T-helper 22 cell (primary cell): Measurements from ENCODE around the gene SNX19.
"Not testable (repeated sequence)": the region's sequence is repeated elsewhere in the genome, so short reads cannot be mapped to it uniquely, and the experiment has no call there.

ENCODE experiments used
- DNase-seq: peaks from one replicate; pipeline ENCODE4 v3.0.0-alpha.2; 2020; ENCODE audit warnings: low read depth

The SNX19 gene, protein sequence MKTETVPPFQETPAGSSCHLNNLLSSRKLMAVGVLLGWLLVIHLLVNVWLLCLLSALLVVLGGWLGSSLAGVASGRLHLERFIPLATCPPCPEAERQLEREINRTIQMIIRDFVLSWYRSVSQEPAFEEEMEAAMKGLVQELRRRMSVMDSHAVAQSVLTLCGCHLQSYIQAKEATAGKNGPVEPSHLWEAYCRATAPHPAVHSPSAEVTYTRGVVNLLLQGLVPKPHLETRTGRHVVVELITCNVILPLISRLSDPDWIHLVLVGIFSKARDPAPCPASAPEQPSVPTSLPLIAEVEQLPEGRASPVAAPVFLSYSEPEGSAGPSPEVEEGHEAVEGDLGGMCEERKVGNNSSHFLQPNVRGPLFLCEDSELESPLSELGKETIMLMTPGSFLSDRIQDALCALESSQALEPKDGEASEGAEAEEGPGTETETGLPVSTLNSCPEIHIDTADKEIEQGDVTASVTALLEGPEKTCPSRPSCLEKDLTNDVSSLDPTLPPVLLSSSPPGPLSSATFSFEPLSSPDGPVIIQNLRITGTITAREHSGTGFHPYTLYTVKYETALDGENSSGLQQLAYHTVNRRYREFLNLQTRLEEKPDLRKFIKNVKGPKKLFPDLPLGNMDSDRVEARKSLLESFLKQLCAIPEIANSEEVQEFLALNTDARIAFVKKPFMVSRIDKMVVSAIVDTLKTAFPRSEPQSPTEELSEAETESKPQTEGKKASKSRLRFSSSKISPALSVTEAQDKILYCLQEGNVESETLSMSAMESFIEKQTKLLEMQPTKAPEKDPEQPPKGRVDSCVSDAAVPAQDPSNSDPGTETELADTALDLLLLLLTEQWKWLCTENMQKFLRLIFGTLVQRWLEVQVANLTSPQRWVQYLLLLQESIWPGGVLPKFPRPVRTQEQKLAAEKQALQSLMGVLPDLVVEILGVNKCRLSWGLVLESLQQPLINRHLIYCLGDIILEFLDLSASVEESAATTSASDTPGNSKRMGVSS

DNA sequence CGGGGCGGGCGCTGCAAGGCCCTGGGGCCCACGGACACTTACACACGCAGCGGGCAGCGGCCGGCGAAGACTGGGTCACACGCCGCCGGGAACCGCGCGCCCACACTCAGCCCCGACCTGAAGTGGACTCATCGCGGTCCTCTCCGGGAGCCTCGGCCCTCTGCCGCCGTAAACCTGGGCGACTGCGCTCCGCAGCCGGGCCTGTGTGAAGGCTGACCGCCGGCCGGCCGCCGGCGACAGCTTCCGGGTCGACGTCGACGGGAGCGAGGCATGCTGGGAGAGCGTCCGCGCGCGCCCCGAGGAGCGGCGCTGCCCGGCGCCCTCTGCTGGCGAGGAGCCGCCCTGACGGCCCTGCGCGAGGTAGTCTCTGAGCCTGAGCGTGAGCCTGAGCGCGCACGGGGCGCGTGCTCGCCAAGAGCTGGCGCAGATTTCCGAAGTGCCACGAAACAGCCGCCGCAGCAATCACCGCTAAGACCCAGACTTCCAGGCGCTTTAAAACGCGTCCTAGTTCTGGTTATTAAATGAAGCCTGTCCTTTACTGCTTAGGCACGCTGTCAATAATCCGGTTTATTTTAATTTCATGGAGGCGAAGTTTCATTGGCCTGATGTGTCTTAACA lies at the start of gene SNX19:
Gene SNX19, minus strand, starts transcription at position 242 of the 618 bp plus-strand sequence. CDS start 540 bp downstream, outside the sequence.
- peak; percentile 78 for DNase-seq

- no peak for DNase-seq
These were observed 47.9 kb upstream of the SNX19 start for GRCh38 chr11:130964058-130964792.

GRCh38 chr11:130947889-130948288 lies 31.6 kb upstream of the SNX19 start:
- DNase-seq: no peak

GRCh38 chr11:130947481-130947880 lies 31.2 kb upstream of the SNX19 start:
- no peak for DNase-seq

- DNase-seq: no peak
These were observed 30.8 kb upstream of the SNX19 start for GRCh38 chr11:130947058-130947457.

DNA sequence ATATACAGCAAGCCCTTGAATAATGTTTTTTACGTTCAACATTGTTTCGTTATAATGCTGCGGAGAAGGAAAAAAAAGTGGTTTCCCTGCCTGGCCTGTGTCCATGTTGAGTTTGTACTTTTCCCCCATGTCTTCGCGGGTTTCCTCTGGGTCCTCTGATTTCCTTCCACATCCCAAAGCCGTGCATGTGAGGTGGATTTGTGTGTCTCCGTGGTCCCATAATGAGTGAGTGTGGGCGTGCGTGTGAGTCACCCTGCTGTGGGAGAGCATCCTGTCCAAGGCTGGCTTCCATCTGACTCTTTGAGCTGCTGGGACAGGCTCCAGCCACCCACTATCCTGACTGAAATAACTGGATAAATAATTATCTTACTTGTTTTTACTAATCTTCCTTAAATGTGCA lies 29.6 kb upstream of the SNX19 start:
- no peak for DNase-seq

DNA sequence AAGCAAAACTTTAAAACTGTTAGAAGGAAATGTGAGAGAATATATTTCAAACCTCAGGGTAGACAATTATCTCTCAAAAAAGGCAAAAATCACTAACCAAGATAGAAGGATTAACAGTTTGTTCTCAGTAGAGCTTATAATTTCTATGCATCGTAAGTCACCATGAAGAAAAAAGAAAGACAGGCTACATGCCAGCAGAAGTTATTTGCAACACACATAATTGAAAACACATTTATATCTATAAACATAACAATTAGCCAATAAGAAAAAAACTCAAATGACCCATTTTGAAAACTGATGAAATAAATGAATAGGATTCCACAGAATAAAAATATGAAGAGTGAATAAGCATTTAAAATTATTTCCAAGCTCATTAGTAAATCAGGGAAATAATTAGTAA lies 24.4 kb upstream of the SNX19 start:
- DNase-seq: no peak

DNA sequence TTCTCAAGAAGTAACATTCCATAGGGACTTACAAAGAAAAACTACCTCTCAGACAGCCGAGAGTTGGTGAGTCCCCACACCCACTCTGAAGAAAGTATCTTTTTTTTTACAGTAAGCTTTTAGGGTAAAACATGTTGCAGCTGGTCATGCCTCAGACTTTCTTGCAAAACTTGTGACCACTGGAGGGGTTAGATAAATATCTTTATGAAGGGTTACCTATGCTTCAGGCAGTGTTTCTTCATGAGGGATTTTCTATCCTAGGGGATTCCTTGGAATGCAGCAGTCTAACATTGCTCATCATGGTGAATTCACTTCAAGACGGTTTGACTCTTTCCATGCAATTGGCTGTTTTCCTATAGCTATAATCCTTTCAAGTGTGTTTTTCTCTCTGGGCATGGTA lies 20.8 kb upstream of the SNX19 start:
- no peak for DNase-seq

- DNase-seq: no peak
These were observed 15.9 kb upstream of the SNX19 start for GRCh38 chr11:130932086-130932712.

DNA sequence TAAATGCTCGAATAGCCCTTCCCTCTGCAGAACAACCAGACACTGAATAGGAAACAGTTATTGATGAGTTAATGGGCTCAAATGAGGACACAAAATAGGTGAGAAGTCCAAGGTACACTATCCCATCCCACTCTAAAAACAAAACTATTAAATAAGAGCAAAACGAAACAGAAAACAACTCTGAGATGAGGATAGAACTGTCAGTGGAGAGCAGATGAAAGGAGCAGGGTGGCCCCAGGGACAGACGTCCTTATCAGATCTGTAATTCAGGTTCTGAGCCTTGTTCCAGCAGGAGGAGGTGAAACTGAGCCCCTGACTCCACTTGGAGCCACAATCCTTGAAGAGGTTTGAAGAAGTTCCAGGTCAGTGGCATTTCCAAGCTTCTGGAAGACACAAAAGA lies 8.5 kb upstream of the SNX19 start:
- no peak for DNase-seq

DNA sequence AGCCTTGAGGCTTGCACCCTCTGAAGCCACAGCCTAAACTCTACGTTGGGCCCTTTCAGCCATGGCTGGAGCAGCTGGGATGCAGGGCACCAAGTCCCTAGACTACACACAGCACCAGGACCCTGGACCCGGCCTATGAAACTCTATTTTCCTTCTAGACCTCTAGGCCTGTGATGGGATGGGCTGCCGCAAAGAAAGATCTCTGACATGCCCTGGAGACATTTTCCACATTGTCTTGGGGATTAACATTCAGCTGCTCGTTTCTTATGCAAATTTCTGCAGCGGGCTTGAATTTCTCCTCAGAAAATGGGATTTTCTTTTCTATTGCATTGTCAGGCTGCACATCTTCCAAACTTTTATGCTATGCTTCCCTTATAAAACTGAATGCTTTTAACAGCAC lies 4.3 kb upstream of the SNX19 start:
- not testable (repeated sequence) for DNase-seq

- no peak for DNase-seq
These were observed 1.8 kb upstream of the SNX19 start for GRCh38 chr11:130918081-130918480.

DNA sequence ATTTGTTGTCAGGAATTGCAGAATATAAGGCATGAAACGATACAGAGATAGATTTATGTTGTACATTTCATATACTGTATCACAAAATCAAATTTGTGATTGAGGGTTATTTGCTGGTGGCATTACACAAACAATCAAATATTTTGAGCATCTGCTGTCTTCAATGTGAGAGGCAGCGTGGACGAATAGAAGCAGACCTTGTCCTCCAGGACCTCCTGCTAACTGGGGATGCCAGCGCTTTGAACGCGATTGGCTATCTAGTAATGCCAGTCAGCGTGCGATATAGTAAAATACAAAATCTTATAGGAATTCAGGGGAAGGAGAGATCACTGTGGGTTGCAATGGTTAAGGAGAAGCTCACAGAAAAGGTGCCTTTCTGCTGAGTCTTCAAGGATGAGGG lies 631 bp upstream of the SNX19 start:
- no peak for DNase-seq

DNA sequence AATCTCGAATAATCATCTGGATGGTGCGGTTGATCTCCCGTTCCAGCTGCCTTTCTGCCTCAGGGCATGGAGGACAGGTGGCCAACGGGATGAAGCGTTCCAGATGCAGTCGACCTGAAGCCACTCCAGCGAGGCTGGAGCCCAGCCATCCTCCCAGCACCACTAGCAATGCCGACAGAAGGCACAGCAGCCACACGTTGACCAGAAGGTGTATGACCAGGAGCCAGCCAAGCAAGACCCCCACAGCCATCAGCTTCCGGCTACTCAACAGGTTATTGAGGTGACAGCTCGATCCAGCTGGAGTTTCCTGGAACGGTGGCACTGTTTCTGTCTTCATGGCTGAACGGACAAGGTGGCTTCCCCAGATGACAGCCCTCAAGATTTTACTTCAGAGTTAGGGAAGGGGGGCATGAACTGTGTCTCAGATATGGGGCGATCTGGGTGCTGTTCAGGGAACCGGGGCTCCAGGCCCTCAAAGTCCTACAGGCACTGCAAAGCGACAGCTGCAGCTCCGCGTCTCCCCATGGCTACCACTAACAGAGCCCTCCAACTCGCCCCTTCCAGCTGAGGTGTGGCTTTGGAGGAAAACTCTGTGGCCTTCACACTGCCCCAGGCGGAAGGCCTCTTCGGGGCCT lies 559 bp downstream of the SNX19 start:
- DNase-seq: no peak

- DNase-seq: no peak
These were observed 3.0 kb downstream of the SNX19 start for GRCh38 chr11:130913268-130913667.

- no peak for DNase-seq
These were observed 3.7 kb downstream of the SNX19 start for GRCh38 chr11:130912552-130912951.

- DNase-seq: no peak
These were observed 5.0 kb downstream of the SNX19 start for GRCh38 chr11:130911306-130911705.

DNA sequence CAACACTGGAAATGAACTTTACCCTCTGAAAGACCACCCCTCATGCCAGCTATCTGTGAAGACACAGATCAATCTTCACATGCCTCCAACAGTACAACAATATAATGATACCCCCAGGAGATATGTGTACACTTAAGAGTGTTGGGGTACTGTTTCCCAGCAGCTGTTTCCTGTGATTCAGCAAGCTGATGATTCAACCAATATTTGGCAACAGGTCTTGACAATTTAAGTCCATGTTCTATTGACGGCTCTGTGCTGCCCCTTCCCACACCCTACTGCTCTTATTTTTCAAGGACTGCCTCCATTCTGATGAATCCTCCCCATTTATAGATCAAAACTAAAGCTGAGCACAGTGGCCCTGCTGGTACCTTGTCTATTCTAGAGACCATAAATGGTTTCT lies 6.6 kb downstream of the SNX19 start:
- DNase-seq: no peak

- DNase-seq: no peak
These were observed 7.3 kb downstream of the SNX19 start for GRCh38 chr11:130908770-130909625.

DNA sequence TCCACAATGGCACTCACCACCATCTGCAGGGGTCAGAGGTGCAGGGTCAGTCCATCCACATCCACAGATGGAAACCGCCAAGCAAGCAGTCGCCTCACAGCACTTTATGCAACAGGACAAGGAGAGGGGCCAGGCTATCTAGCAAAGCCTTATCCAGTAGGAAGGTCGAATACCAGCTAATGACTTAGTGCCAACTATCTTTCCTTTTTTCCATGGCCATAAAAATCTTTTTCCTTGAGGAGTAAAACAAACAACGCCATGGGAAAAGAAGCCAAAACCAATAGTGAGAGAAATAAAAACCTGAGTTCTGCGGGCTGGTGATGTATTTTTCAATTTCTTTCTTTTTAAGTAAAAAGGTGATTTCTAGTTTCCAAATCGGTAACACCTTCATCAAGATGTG lies 8.2 kb downstream of the SNX19 start:
- no peak for DNase-seq
